CD4-positive, alpha-beta T cell treated with Interleukin-6 at 100 ng/mL for 8 hours (primary cell): ENCODE data around the gene TPMT.
"Not testable (repeated sequence)": the region's sequence is repeated elsewhere in the genome, so short reads cannot be mapped to it uniquely, and the experiment has no call there.

ENCODE experiments used
- DNase-seq: peaks from one replicate; pipeline ENCODE4 v3.0.0-alpha.2; 2020; ENCODE audit warnings: mixed read lengths, low spot score

The TPMT gene

DNA sequence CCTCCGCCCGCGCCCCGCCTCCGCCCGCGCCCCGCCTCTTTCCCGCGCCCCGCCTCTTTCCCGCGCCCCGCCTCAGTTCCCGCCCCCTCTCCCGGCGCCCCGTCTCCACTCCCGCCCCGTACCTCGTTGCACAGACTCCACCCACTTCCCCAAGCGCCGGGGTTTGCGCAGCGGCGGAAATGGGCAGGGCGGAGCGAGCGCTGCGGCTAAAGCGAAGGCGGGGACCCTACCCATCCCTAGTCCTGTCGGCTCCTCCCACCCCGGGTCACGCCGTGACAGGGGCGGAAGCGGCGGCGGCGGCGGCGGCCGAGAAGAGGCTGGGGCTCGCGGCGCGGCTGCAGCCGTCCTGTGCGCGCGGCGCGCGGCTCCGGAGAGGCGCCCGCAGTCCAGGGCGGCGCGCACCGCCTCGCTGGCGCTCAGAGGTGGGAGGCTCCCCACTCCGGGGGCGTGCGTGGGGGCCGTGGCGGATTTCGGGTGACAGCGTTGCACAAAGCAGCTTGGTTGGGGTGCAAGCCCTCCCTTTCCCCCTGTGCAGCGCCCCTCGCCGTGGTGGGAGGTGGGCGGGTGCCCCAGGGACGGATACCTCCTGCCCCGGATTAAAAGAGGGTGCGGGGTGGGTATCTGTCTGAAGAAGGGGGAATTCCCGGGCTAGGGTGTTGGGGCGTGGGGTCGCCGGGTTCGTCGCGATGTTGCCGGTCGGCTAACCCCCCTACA is 430 bp upstream of the TPMT start, which contains the start of gene KDM1B:
Gene KDM1B, plus strand, starts transcription at position 273 of the 714 bp plus-strand sequence. CDS start 4,474 bp downstream, outside the sequence.
- peak; percentile 99 for DNase-seq

GRCh38 chr6:18153311-18153703 is 1.6 kb downstream of the TPMT start:
- DNase-seq, result no peak

- DNase-seq, result no peak
Observed at GRCh38 chr6:18151801-18152200, 3.1 kb downstream of the TPMT start.

GRCh38 chr6:18151391-18151790 is 3.5 kb downstream of the TPMT start:
- DNase-seq, result not testable (repeated sequence)

GRCh38 chr6:18148304-18149025 is 6.4 kb downstream of the TPMT start:
- DNase-seq, result no peak

DNA sequence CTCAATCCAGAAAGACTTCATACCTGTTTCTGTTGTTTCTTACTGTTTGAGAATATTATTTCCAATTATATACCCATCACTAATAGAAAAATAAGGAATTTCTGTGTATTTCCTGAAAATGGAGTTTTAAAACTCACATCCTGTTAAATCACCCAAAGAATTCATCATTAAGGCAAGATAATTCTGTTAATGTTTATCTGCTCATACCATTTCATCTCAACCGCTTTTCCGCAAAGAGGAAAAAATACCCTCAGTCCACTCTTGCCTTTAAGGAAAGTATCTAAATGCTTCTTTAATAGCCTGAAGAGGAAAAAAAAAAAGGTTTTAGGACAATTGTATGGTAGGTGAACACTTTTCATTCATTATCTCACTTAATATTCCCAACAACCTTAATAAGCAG is 7.3 kb downstream of the TPMT start:
- DNase-seq, result no peak

GRCh38 chr6:18147160-18147559 is 7.7 kb downstream of the TPMT start:
- DNase-seq, result no peak

- DNase-seq, result no peak
Observed at GRCh38 chr6:18142591-18142861, 12.4 kb downstream of the TPMT start.

GRCh38 chr6:18141805-18142590 is 12.9 kb downstream of the TPMT start:
- DNase-seq, result no peak

DNA sequence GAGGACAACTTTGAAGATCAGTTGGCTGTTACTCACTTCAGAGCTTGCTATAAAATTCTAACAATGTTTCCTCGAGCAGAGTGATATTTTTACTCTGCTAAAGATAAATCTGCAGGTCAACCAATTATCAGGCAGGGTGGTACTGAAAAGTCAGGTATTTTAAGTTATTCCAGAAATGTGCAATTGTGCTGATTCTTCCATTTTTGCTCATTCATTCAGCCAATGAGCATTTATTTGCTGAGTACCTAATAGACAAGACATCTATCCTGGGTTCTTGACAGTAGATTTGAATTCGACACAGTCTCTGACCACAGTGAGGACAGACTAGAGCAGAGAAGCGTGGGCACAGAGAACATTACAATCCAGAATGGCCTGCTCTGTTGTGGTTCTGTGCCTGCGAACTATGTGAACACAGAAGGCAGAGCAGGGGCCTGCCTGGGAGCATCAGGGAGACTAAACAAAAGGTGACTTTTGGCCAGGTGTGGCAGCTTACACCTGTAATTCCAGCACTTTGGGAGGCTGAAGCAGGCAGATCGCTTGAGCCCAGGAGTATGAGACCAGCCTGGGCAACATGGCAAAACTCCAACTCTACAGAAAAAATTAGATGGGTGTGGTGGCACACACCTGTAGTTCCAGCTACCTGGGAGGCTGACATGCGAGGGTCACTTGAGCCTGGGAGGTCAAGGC is 14.8 kb downstream of the TPMT start:
- DNase-seq, result no peak

GRCh38 chr6:18138906-18139305 is 16.0 kb downstream of the TPMT start:
- no peak for DNase-seq

- no peak for DNase-seq
Observed at GRCh38 chr6:18136260-18136659, 18.6 kb downstream of the TPMT start.

GRCh38 chr6:18135171-18135570 is 19.7 kb downstream of the TPMT start:
- no peak for DNase-seq

DNA sequence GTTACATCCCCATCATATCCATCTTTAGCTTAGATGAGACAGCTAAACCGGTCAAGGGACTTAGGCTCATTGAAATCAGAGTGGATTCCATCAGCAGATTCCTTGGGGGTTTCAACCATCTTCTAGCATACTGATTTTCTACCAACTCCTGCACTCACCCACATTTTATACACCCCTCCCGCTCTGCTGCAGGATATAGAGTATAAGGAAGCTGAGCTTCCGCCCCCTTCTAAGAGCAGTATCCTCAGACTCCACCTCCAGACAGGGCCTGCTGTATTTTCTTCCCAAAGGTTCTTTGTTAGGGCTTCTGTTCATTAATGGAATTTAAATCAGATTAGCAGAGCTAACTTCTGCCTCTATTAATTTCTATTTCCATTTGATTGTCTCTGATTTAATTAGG is 22.5 kb downstream of the TPMT start:
- no peak for DNase-seq

DNA sequence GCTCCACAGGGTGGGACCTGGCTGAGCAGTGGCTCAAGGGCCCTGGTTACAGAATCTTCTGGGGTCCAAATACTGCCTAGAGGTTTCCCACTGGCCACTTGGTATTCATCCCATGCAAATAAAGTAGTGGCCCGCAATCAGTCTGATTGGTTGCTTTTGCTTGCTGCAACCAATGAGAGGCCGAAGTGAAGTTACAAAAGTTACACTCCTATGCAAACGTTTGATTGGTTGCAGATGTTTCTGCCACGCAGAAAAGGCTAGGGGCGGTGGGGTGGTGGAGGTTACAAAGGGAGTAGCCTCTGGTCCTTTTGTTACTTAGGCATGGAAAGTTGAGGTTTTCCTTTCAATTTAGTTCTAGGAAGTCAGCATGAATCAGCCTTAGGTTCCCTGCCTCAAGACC is 28.8 kb downstream of the TPMT start:
- no peak for DNase-seq

DNA sequence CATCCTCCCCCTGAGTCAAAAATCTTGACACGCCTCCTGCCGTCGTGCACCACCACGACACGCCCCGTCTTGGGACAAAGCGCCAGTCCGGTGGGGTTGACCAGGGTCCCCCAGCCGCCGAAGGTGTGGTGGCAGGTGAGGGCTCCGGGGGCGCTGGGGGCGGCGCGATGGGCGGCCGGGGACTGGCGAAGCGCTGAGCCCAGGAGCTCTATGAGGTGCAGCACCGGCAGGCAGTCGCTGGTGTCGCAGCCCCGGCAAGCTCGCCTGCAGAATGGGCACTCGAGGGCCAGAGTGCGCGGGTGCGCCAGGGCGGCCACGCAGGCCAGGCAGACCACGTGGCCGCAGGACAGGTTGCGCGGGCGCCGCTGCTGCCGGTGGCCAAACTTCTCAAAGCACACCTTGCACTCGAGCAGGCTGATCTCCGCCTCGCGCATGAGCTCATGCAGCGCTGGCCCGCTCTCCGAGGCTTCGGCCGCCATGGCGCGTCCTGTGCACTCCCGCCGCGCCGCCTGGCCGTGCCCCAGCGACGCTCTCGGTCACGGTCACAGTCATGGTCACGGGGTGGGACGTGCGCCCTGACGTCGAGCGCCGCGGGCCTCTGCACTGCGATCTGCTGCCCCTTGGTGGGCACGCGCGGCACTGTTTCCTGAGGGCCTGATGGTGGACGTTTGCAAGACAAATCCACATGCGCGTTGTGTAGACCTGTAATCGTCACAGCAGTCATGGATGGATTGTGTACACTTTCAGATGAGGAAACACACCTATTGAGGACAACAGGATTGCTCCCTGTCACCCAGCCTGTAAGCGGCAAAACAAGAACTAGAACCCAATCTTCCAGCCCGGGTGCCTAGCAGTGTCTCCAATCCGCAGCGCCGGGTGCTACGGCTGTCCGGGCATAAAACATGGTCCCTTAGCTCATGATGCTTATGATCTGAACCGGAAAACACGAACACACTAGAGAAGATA is 32.5 kb downstream of the TPMT start, which contains the start of gene NHLRC1:
Gene NHLRC1, minus strand, starts transcription at position 550 of the 966 bp plus-strand sequence. Its CDS starts 71 bp downstream, at position 479.
- peak; percentile 58 for DNase-seq

- no peak for DNase-seq
Observed at GRCh38 chr6:18121580-18122127, 33.2 kb downstream of the TPMT start.

- no peak for DNase-seq
Observed at GRCh38 chr6:18119236-18119635, 35.6 kb downstream of the TPMT start.

DNA sequence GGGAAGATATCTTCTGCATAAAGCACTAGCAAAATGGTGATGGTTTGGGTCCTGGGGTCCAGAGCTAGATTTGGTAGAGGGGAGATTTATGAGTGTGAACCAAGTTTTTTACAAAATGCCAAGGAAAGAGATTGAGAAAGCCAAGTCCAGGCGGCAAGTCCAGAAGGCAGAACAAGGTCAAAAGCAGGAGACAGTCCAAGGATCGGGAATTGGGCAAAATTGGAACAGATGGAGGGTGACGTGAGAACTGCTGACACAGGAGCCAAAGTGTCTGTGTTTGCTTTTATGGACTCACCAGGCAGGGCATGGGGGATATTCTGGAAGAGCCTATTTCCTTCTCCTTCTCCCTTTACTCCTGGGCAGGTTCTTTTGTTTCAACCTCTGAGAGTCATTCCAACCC is 36.5 kb downstream of the TPMT start:
- no peak for DNase-seq

GRCh38 chr6:18117136-18117535 is 37.7 kb downstream of the TPMT start:
- DNase-seq, result no peak

DNA sequence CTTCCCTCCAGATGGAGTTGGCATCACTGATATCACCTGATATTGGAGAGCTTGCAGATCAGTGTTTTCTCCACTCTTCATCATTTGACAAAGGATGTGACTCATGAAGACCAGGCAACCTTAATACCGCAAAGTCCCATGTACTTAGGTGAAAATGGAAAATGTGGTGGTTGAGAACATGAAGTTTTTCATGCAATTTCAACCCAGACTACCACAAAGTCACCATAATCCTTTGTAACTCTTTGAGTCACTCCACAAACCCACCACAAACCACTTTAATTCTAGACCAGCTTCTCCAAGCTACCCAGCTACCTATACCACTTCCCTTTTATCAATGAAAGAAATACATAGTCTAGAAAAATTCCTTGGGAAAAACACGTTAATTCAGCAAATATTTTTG is 39.5 kb downstream of the TPMT start:
- DNase-seq, result no peak
